ENCODE results near the gene BAX.

The BAX gene

GRCh38 chr19:48967346-48968178 lies 12.9 kb downstream of the BAX start:
- TF ChIP-seq CTCF (IDR thresholded peaks at IDR 0.05; ENCODE audit: low read depth, low read length) = no peak
- DNase-seq (ENCODE audit: extremely low read depth, low read depth) = peak; percentile 56

GRCh38 chr19:48968179-48968661 lies 13.5 kb downstream of the BAX start:
- TF ChIP-seq CTCF (IDR thresholded peaks at IDR 0.05; ENCODE audit: low read depth, low read length) = no peak
- no peak for DNase-seq (ENCODE audit: extremely low read depth, low read depth)

GRCh38 chr19:48968813-48969218 lies 14.1 kb downstream of the BAX start:
- no peak for DNase-seq (ENCODE audit: extremely low read depth, low read depth)
- no peak for TF ChIP-seq CTCF (IDR thresholded peaks at IDR 0.05; ENCODE audit: low read depth, low read length)

- no peak for DNase-seq (ENCODE audit: extremely low read depth, low read depth)
- TF ChIP-seq CTCF (IDR thresholded peaks at IDR 0.05; ENCODE audit: low read depth, low read length) = no peak
Observed at GRCh38 chr19:48969276-48970138, 14.8 kb downstream of the BAX start.

- TF ChIP-seq CTCF (IDR thresholded peaks at IDR 0.05; ENCODE audit: low read depth, low read length) = no peak
- no peak for DNase-seq (ENCODE audit: extremely low read depth, low read depth)
Observed at GRCh38 chr19:48970139-48970766, 15.6 kb downstream of the BAX start.

DNA sequence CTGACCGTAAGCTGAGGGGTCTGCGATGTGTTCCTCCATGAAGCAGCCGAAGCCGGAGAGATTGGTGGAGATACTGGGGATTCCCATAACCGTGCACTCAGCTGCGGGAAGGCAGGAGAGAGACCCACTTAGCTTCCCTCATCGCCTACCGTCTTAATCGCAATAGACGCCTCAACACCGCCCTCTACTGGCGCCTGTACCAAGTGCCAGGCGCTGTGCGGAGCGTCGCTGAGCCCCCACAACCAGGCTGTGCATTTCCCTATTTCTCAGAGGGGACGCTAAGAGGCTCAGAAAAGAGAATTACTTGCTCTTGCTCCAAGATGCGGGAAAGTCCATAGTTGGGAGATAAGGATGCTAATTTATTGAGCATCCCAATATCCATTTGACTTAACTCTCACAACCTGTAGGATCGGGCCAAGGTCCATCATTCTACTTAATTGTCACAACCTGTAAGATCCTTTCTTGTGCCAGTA lies 16.3 kb downstream of the BAX start:
- DNase-seq (ENCODE audit: extremely low read depth, low read depth) = no peak
- peak; percentile 96 for TF ChIP-seq CTCF (IDR thresholded peaks at IDR 0.05; ENCODE audit: low read depth, low read length)
